HG02678 (cell line): ENCODE data around the gene THBS1.
A peak's percentile ranks its signal among the peaks of the same experiment; 100 is the strongest.

Experiments used
- ATAC-seq: cut with Tn5 transposase; IDR thresholded peaks from one replicate; pipeline ENCODE4 v1.9.1; 2021; ENCODE audit warnings: mild to moderate bottlenecking, moderate library complexity; ENCODE audit not compliant: unreplicated experiment

Gene THBS1

DNA sequence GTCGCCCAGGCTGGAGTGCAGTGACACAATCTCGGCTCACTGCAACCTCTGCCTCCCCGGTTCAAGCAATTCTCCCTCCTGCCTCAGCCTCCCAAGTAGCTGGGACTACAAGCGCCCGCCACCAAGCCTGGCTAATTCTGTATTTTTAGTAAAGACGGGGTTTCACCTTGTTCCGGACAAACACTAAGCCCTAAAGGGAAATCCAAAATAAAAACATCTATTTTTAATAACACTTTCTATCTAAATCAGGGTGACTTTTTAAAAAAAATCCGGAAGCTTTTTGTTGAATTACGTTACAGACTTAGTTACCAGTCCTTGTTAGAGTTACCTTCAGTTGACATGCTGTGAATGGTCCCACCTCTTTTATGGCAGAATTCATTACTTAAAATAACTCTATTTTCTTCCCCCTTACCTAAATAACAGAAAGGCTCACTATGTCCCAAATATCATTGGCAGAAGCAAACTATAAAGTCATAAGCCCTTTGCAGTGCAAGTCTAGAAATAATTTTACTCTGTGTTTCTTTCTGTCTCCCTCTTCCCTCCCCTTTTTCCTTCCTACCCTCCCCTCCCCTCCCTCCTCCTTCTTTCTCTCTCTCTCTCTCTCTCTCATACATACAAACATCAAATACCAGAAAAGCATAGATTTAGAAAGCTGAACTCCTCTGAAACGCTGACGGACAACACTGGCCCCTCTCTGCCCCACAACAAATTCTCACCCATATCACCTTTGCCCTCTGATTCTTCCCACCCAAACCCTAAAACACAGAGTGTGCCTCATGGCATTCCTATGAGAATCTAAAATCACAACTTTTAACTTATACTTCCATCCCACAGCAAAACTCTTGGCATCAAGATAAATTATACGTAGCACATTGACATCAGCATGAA, 18.3 kb downstream of the THBS1 start:
- no peak for ATAC-seq

GRCh38 chr15:39599871-39600270, 19.0 kb downstream of the THBS1 start:
- ATAC-seq: no peak

DNA sequence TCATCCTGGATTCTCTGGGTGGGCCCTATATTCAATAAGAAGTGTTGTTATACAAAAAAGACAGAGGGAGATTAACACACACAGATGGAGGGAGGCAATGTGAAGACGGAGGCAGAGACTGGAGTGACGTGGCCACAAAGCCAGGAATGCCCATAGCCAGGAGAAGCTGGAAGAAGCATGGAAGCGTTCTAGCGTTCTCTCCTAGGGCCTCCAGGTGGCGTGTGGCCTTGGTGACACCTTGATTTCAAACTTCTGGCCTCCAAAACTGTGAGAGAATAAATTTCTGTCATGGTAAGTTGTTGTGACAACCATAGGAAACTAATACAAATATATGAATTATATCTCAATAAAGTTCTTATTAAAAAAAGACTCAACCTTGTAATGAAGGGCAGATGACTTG, 21.3 kb downstream of the THBS1 start:
- no peak for ATAC-seq

- no peak for ATAC-seq
Measured at GRCh38 chr15:39605146-39605545, 24.3 kb downstream of the THBS1 start.

GRCh38 chr15:39608185-39609139, 27.6 kb downstream of the THBS1 start:
- no peak for ATAC-seq

GRCh38 chr15:39609166-39609916, 28.5 kb downstream of the THBS1 start:
- ATAC-seq: no peak

DNA sequence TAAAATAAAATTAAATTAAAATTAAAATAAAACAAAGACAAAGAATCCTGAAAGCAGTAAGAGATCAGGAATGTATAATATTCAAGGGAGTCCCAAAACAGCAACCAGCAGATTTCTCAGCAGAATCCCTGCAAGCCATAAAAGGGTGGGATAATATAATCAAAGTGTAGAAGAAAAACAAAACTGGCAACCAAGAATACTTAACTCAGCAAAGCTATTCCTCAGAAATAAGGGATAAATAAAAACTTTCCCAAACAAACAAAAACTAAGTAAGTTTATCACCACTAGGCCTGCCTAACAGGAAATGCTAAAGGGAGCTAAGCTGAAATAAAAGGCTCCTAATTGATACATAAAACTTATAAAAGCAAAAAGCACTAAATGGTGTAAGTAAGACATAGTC, 29.8 kb downstream of the THBS1 start:
- ATAC-seq: no peak

DNA sequence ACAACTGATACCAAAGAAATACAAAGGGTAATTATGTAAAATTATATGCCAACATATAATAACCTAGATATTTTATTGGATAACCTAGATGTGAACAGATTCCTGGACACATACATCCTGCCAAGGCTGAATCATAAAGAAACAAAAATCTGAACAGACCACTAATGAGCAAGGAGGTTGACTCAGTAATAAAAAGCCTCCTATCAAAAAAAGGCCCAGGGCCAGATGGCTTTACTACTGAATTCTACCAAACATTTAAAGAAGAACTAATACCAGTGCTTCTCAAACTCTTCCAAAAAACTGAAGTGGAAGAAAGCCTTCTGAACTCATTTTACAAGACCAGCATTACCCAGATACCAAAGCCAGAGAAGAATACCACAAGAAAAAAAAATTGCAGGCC, 32.4 kb downstream of the THBS1 start:
- no peak for ATAC-seq

- no peak for ATAC-seq
Measured at GRCh38 chr15:39613861-39614260, 33.0 kb downstream of the THBS1 start.

DNA sequence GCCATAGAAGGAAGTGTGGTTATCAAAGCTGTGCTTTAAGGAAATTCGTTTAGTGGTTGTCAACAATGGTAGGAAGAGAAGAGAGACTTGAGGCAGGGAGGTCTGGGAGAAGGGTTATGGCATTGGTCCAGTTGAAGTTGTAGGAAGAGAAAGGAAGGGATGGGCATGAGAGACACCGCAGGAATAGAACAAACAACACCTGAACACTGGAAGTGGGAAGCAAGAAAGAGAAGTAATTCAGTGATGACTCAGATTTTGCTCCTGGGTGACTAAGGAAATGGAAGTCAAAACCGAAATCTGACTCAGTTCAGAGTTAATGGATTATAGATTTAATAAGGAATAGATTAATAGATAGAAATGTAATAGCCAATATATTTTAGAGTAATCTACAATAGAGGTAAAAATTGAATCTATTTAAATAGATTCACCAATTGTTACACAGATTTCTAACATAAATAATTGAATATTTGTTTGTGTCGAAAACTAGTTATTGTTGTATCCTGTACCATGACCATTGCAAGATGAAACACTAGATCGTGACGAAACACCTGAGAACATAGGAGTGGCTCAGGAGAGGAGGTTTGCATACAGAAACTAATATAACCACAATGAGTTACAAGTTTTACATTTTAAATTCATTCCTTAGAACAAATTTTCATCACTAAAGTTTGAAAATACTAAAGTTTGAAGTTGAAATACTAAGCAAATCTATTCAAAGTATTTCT, 36.0 kb downstream of the THBS1 start:
- no peak for ATAC-seq

DNA sequence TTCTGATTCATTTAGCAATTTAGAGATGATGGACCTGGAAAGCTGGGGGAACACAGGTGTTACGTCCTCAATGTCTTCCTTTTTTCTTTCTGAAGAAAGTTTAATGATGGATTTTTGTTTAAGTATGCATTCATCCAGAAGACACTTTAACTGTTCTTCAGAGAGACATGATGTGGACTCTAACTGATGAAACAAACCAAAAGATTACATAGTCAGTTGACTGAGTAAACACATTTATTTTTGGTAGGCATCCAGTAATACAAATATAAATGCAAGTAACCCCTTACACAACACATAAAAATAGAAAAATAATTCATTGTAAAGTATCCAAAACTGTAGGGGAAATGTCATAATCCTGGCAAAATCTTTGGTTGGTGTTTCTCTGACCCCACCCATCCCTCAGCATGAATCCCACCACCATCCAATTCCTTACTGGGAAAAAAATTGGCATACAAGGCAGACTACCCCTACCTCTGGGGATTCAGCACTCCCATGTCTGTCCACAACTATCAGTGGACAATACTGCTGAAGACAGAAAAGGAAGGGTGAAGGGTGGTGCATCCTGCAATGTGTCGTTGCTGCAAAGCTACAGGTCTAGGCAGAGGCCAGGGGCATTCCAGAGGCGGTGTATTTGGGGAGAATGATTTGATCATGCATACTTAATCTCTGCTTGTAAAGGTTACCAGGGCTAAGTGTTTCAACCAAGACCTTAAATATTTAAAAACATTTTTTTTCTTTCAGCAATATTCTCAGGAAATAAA, 37.4 kb downstream of the THBS1 start:
- no peak for ATAC-seq

DNA sequence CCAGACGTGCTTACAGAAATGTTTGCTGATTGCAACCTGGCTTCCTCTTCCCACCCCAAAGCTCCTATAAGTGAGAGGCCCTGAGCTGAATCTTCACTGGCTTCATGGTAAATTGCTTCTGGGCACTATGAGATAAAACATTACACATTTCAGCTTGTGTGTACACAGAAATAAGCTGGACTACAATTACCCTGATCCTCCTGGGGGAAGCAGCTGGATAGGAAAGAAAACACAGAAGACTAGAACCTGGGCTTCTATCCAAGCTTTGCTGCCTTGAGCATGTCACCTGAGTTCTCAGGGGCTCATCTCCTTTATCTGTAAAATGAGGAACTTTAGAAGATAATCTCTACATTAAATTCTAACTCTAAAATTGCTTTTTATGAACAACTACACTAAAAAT, 40.3 kb downstream of the THBS1 start:
- ATAC-seq: no peak

DNA sequence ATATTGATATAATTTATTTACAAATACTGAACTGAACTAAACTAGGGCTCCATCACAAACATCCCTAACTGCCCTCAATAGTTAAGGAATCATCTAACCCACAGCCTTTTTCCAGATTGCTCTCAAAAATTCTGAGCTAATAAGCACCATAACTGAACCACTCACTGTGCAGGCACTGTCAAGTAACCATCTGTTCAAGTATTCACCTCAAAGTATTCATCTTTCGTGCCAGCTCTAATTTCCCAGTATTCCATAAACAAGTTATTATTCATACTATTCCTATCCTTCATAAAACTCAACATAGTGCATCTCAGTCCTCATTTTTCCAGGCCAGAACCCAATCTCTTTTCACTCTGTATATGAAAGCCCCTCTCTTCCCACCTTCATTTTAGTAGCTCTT, 41.1 kb downstream of the THBS1 start:
- ATAC-seq: no peak

DNA sequence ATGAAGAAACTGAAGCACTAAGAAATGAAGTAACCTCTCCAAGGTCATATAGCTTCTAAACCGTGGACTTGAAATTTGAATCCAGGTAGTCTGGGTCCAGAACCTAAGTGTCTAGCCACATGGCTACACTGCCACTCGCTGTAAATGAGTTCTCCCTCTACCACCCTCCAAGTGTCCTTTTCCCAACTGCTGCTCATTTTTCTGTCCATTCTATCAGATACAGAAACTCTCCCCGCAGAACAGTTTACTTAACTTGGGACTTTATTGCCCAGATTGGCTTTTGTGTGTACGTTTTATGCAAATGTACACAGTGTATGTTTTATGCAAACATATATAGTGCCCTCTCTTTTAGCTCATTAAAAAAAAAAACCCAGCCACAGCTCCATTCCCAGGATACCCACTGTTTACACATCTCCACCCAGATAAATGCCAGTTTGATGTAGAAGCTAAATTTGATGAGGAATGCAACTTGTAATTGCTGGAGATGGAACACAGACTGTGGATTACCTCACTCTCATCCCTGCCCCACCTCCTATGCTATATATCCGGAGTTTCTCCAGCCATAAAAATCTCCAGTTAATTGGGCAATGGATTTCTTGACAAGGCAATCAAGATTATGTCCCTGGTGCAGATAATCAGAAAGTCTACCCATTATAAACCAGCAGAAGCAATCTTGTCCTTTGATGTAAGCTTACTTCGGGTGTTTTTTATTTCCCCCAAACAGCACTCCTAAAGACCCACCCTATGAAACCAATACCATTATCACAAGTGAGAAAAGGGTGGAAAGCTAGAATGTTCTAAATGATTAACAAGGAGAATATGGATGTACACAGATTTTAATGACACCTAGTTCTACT, 42.0 kb downstream of the THBS1 start:
- ATAC-seq: peak; percentile 6

- peak; percentile 97 for ATAC-seq
Measured at GRCh38 chr15:39623529-39623931, 42.7 kb downstream of the THBS1 start.

GRCh38 chr15:39624806-39625205, 43.9 kb downstream of the THBS1 start:
- ATAC-seq: no peak

DNA sequence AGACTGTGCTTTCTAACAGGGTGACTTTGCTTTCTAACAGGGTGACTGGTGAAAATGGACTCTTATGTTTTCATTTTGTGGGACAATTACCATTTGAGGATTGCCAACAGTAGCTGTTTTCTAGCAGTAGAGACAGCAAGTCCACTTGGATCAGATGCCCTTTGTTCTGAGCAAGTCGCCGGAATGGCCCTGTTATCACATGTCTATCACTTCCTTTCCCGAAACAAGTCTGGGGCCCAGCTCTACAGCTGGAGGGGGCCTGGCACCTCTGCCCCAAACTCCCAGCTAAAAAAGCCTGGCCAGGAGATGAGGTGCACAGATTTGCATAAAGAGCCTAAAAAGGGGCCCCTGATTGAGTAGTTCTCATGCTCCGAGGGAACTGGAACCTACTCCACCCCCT, 44.6 kb downstream of the THBS1 start:
- ATAC-seq: no peak

- no peak for ATAC-seq
Measured at GRCh38 chr15:39625856-39626255, 45.0 kb downstream of the THBS1 start.
